GM12878 (cell line): Measurements from ENCODE around the gene TPI1. TPM values are rescaled to one million over a fixed set of nuclear protein-coding genes. Genes with fewer than 3 reads are reported as not detected.

Experiments used
- ATAC-seq: fragments of 200-7000 bp; cut with Tn5 transposase; 3 replicates; pipeline ENCODE4 v1.9.1; 2020; ENCODE audit warnings: mild to moderate bottlenecking, moderate library complexity
- BruUV-seq: library from RNA; stranded (reverse); fragments of 400-500 nt; replicated peaks from 2 replicates; lab custom pipeline; 2021; lab: Mats Ljungman, UMichigan
- CTCF ChIA-PET: fragments of 300-600 bp; sonication (Branson Sonifier 250); formaldehyde crosslinking; extraction: SDS; loops from one replicate; lab custom pipeline; 2021; ENCODE audit warnings: inconsistent platforms; lab: Yijun Ruan, JAX
- POLR2A ChIA-PET: fragments of 350-600 bp; formaldehyde crosslinking; extraction: SDS; loops from one replicate; lab custom pipeline; 2021; ENCODE audit warnings: inconsistent platforms; lab: Charles Lee
- RAD21 ChIA-PET: fragments of 300-600 bp; sonication (Branson Sonifier 250); formaldehyde crosslinking; loops from one replicate; lab custom pipeline; 2023; ENCODE audit warnings: antibody characterized with exemption; ENCODE audit not compliant: unreplicated experiment; lab: Charles Lee
- SMC1A ChIA-PET: fragments of 300-600 bp; sonication (Branson Sonifier 250); formaldehyde crosslinking; loops from one replicate; lab custom pipeline; 2023; ENCODE audit not compliant: unreplicated experiment, uncharacterized antibody; lab: Charles Lee
- DNase-seq: peaks from one replicate; pipeline ENCODE4 v3.0.0-alpha.2; 2011; ENCODE audit warnings: low read depth, low spot score
- FAIRE-seq: peaks from 3 replicates; lab custom pipeline; 2011; peaks lifted over from hg19 to GRCh38; lab: Jason Lieb, UNC
- H2AFZ ChIP-seq: 2 replicates; pipeline ENCODE4 v1.6.0; 2011; ENCODE audit warnings: low read depth, low read length, control low read depth; ENCODE audit not compliant: control insufficient read depth
- H3K27ac ChIP-seq: 2 replicates; pipeline ENCODE4 v1.5.1; 2011; ENCODE audit warnings: control low read depth; ENCODE audit not compliant: control insufficient read depth, insufficient read depth
- H3K27me3 ChIP-seq, 2 experiments: replicated peaks in 1 of 2; 2 replicates each; pipeline versions ENCODE4 v1.6.0 to v1.6.1; 2011; ENCODE audit warnings: low read length in 1 of 2; ENCODE audit not compliant: control insufficient read depth in 2 of 2, insufficient read depth in 2 of 2
- H3K36me3 ChIP-seq, 2 experiments: 2 replicates each; pipeline ENCODE4 v1.5.1; 2011; ENCODE audit warnings: low read length in 1 of 2; ENCODE audit not compliant: control insufficient read depth in 2 of 2, insufficient read depth in 2 of 2
- H3K4me1 ChIP-seq: 2 replicates; pipeline ENCODE4 v1.6.1; 2011; ENCODE audit warnings: mild to moderate bottlenecking, low read length, moderate library complexity, mixed read lengths; ENCODE audit not compliant: control insufficient read depth, insufficient read depth
- H3K4me2 ChIP-seq: 2 replicates; pipeline ENCODE4 v1.6.0; 2011; ENCODE audit warnings: control low read depth; ENCODE audit not compliant: control insufficient read depth, insufficient read depth
- H3K4me3 ChIP-seq: fragments of 200-600 bp; sonication (generic); 2 replicates; pipeline ENCODE4 v1.5.1; 2016
- H3K79me2 ChIP-seq: 2 replicates; pipeline ENCODE4 v1.6.0; 2011; ENCODE audit warnings: low read length; ENCODE audit not compliant: control insufficient read depth, insufficient read depth
- H3K9ac ChIP-seq: 2 replicates; pipeline ENCODE4 v1.8.0; 2011; ENCODE audit warnings: low read length, control low read depth, mixed read lengths; ENCODE audit not compliant: control insufficient read depth, insufficient read depth
- H3K9me3 ChIP-seq: replicated peaks from 3 replicates; pipeline ENCODE4 v1.5.1; 2011; ENCODE audit warnings: mild to moderate bottlenecking, low read length; ENCODE audit not compliant: control insufficient read depth, insufficient read depth
- H4K20me1 ChIP-seq: 2 replicates; pipeline ENCODE4 v1.6.0; 2011; ENCODE audit not compliant: control insufficient read depth, insufficient read depth
- ATF3 ChIP-seq: IDR thresholded peaks from 2 replicates; pipeline ENCODE4 v1.6.1; 2011; ENCODE audit warnings: low read depth, mild to moderate bottlenecking, low read length, moderate library complexity, borderline replicate concordance; ENCODE audit errors: extremely low read depth
- BRCA1 ChIP-seq: IDR thresholded peaks from 2 replicates; pipeline ENCODE4 v1.6.1; 2011; ENCODE audit warnings: low read depth, low read length, improper control_type of control experiment
- ETV6 ChIP-seq, 2 experiments: fragments of 450-650 bp in 1 of 2; IDR thresholded peaks in 1 of 2; conservative IDR thresholded peaks in 1 of 2; 2 replicates each; pipeline ENCODE4 v1.6.1; 2014; ENCODE audit warnings: antibody characterized with exemption in 1 of 2, borderline replicate concordance in 1 of 2, low read depth in 1 of 2, mild to moderate bottlenecking in 1 of 2, moderate library complexity in 1 of 2
- FOS ChIP-seq: IDR thresholded peaks from 3 replicates; pipeline ENCODE4 v1.6.1; 2011; ENCODE audit warnings: borderline replicate concordance; ENCODE audit not compliant: insufficient read length; ENCODE audit errors: extremely low read depth
- LARP7 ChIP-seq: fragments of 450-650 bp; IDR thresholded peaks from 2 replicates; pipeline ENCODE4 v1.6.1; 2017; ENCODE audit warnings: mild to moderate bottlenecking
- MXI1 ChIP-seq: fragments of 150-350 bp; IDR thresholded peaks from 2 replicates; pipeline ENCODE4 v1.6.1; 2011; ENCODE audit warnings: low read depth, mild to moderate bottlenecking, inconsistent platforms, low read length, improper control_type of control experiment
- NBN ChIP-seq: fragments of 450-650 bp; IDR thresholded peaks from 2 replicates; pipeline ENCODE4 v1.6.1; 2016
- NFXL1 ChIP-seq: fragments of 450-650 bp; IDR thresholded peaks from 2 replicates; pipeline ENCODE4 v1.6.1; 2017; ENCODE audit warnings: antibody characterized with exemption, mild to moderate bottlenecking, borderline replicate concordance
- NR2C1 ChIP-seq: fragments of 450-650 bp; IDR thresholded peaks from 2 replicates; pipeline ENCODE4 v1.6.1; 2017; ENCODE audit warnings: antibody characterized with exemption, mild to moderate bottlenecking, moderate library complexity
- RAD51 ChIP-seq: fragments of 450-650 bp; IDR thresholded peaks from 2 replicates; pipeline ENCODE4 v1.6.1; 2016; ENCODE audit warnings: moderate library complexity, mild to moderate bottlenecking, inconsistent platforms
- RBBP5 ChIP-seq: fragments of 200-600 bp; sonication (generic); conservative IDR thresholded peaks from 2 replicates; pipeline ENCODE4 v1.6.1; 2016
- RUNX3 ChIP-seq: IDR thresholded peaks from 2 replicates; pipeline ENCODE4 v1.6.1; 2012; ENCODE audit warnings: low read length, inconsistent platforms
- SPI1 ChIP-seq: IDR thresholded peaks from 2 replicates; pipeline ENCODE4 v1.6.1; 2011; ENCODE audit warnings: low read depth, mild to moderate bottlenecking, low read length, moderate library complexity, borderline replicate concordance; ENCODE audit not compliant: insufficient read depth
- STAT1 ChIP-seq: fragments of 450-650 bp; conservative IDR thresholded peaks from 2 replicates; pipeline ENCODE4 v1.6.1; 2014; ENCODE audit warnings: antibody characterized with exemption, mild to moderate bottlenecking
- SUPT20H ChIP-seq: IDR thresholded peaks from 2 replicates; pipeline ENCODE4 v1.6.1; 2011; ENCODE audit warnings: low read depth, mild to moderate bottlenecking, low read length, moderate library complexity, borderline replicate concordance; ENCODE audit not compliant: control insufficient read depth
- ZBTB11 ChIP-seq: fragments of 450-650 bp; formaldehyde crosslinking; IDR thresholded peaks from 2 replicates; pipeline ENCODE4 v1.5.0; 2022; ENCODE audit warnings: mild to moderate bottlenecking, missing genetic modification characterization
- ZBTB4 ChIP-seq: fragments of 450-650 bp; formaldehyde crosslinking; IDR thresholded peaks from 2 replicates; pipeline ENCODE4 v1.4.0; 2022; ENCODE audit warnings: mild to moderate bottlenecking, moderate library complexity
- WGBS: methylation state at CpG from one replicate; pipeline ENCODE4 v1.1.6; 2016; ENCODE audit warnings: low lambda C conversion rate; ENCODE audit not compliant: insufficient replicate concordance, insufficient coverage; ENCODE audit errors: missing lambda C conversion rate; 5-methylcytosine and 5-hydroxymethylcytosine counted together
- in situ Hi-C: fragments of 300-500 bp; cut with MboI; formaldehyde crosslinking; loops from 9 replicates; pipeline ENCODE4 v1.14.3; 2018; ENCODE audit warnings: mixed read lengths
- intact Hi-C: fragments of 100-400 bp; cut with micrococcal nuclease; formaldehyde crosslinking; loops from one replicate; pipeline ENCODE4 v1.14.2; 2022; ENCODE audit not compliant: unreplicated experiment
- polyA plus RNA-seq, 11 experiments: library from polyadenylated mRNA; depleted of rRNA in 4 of 11; unstranded in 6 of 11; stranded (reverse) in 5 of 11; fragments of >200 nt; fragmentation: Nextera tagmentation in 4 of 11; fragmentation: Illumina TruSeq in 1 of 11; extraction: Ambion mirVana in 4 of 11; extraction: Trizol in 1 of 11; gene quantifications; 1 replicate in 1 of 11; 2 replicates in 10 of 11; pipeline versions ENCODE4 v1.2.1 to v1.2.3, GENCODE V29; 2011 to 2016; ENCODE audit warnings: inconsistent platforms in 2 of 11, missing spikeins in 2 of 11, low read depth in 1 of 11
- total RNA-seq, 4 experiments: library from RNA; depleted of rRNA in 3 of 4; stranded (reverse); fragments of >200 nt in 3 of 4; fragmentation: Illumina TruSeq in 1 of 4; extraction: Trizol in 1 of 4; gene quantifications; 2 replicates each; pipeline versions ENCODE4 v1.2.1 to v1.2.3, GENCODE V29; 2013 to 2021

TPI1 gene
- total and polyA plus RNA-seq, 10 of the 15 experiments (the other 5 are each of a cell fraction or from before 2014, with no cell fraction given) = 916 to 7,349 (median 1,677) TPM

- H3K9ac ChIP-seq = no peak overlapping the region
- intact Hi-C loops = no loop called here
- TF ChIP-seq ZBTB4 (no peak), NR2C1 (no peak), NFXL1 (no peak), ETV6 (conservative IDR thresholded peaks at IDR 0.05 in 1 of 2, IDR thresholded peaks at IDR 0.05 in 1 of 2; ENCODE audit: borderline replicate concordance in 1 of 2, low read depth in 1 of 2) (no peak), RAD51 (no peak), RBBP5 (no peak), FOS (no peak), BRCA1 (no peak), STAT1 (no peak), MXI1 (no peak), LARP7 (no peak), NBN (no peak), RUNX3 (no peak), ATF3 (no peak), ZBTB11 (CRISPR knock-in tag) (no peak), SPI1 (no peak), SUPT20H (no peak)
- FAIRE-seq (no peak), ATAC-seq (no peak), DNase-seq (no peak)
- no peaks in the 10 kb centered on the region for H3K79me2 ChIP-seq
- 63% methylated on average over 10 of the region's 10 CpGs for WGBS
- H3K27ac ChIP-seq = no peak overlapping the region
- in situ Hi-C loops = no loop called here
- peaks cover 5 to 14% of the 10 kb centered on the region in 2 experiments for H3K27me3 ChIP-seq
- no peak overlapping the region for H3K4me3 ChIP-seq
- no peaks in the 10 kb centered on the region for H4K20me1 ChIP-seq
- ChIA-PET SMC1A (no interaction called here), RAD21 (no interaction called here), CTCF (interaction anchor here (1.0 to 1.1 kb wide), 2 partner anchors 17 to 65 kb away, joined by 3 to 5 read pairs; partner anchors contain the start of gene MLF2), POLR2A (interaction anchor here (0.6 kb wide), 1 partner anchor 11 kb away, joined by 4 read pairs; no protein-coding TSS in a partner anchor)
- BruUV-seq = no TSS peak
- H2AFZ ChIP-seq = no peak overlapping the region
- no peaks in the 10 kb centered on the region for H3K36me3 ChIP-seq
- H3K9me3 ChIP-seq = no peaks in the 10 kb centered on the region
- H3K4me1 ChIP-seq = no peaks in the 10 kb centered on the region; the same call in 1 of the 2 replicates
- H3K4me2 ChIP-seq = no peak overlapping the region
Measured at GRCh38 chr12:6818222-6818621, 49.1 kb upstream of the TPI1 start.
